Endothelial cell of umbilical vein (primary cell): Measurements from ENCODE around the gene JAKMIP1. TPM values are rescaled to one million over a fixed set of nuclear protein-coding genes. Genes with fewer than 3 reads are reported as not detected.

Experiments used
- BruUV-seq: library from RNA; stranded (reverse); fragments of 400-500 nt; replicated peaks from 2 replicates; lab custom pipeline; 2021; lab: Mats Ljungman, UMichigan
- CTCF ChIA-PET: fragments of 300-600, 350-600 bp; sonication (Branson Sonifier 250); formaldehyde crosslinking; loops from one replicate; lab custom pipeline; 2021; ENCODE audit warnings: antibody characterized with exemption, inconsistent platforms; lab: Charles Lee
- POLR2A ChIA-PET: fragments of 300-600, 350-600 bp; sonication (Branson Sonifier 250); formaldehyde crosslinking; loops from one replicate; lab custom pipeline; 2021; ENCODE audit warnings: antibody characterized with exemption, inconsistent platforms; lab: Charles Lee
- DNase-seq: peaks from one replicate; pipeline ENCODE4 v3.0.0-alpha.2; 2011; ENCODE audit warnings: low read depth, low spot score
- FAIRE-seq: peaks from 2 replicates; lab custom pipeline; 2011; peaks lifted over from hg19 to GRCh38; lab: Jason Lieb, UNC
- H2AFZ ChIP-seq: 2 replicates; pipeline ENCODE4 v1.6.0; 2012; ENCODE audit warnings: low read depth, low read length, control low read depth, inconsistent platforms
- H3K27ac ChIP-seq: 2 replicates; pipeline ENCODE4 v1.5.1; 2011; ENCODE audit warnings: low read depth, mild to moderate bottlenecking, control low read depth, low read length, moderate library complexity; ENCODE audit not compliant: insufficient read depth
- H3K27me3 ChIP-seq, 2 experiments: 2 replicates each; pipeline versions ENCODE4 v1.6.0 to v1.6.1; 2011; ENCODE audit warnings: low read length in 2 of 2, mixed read lengths in 1 of 2; ENCODE audit not compliant: control insufficient read depth in 2 of 2, insufficient read depth in 2 of 2
- H3K36me3 ChIP-seq, 2 experiments: 2 replicates in 1 of 2; 3 replicates in 1 of 2; pipeline ENCODE4 v1.5.1; 2011; ENCODE audit warnings: low read length in 2 of 2, mild to moderate bottlenecking in 1 of 2, moderate library complexity in 1 of 2; ENCODE audit not compliant: control insufficient read depth in 2 of 2, insufficient read depth in 2 of 2; ENCODE audit errors: extremely low read depth in 1 of 2
- H3K4me1 ChIP-seq: 3 replicates; pipeline ENCODE4 v1.5.1; 2011; ENCODE audit warnings: mild to moderate bottlenecking, low read length; ENCODE audit not compliant: control insufficient read depth, insufficient read depth; ENCODE audit errors: extremely low read depth
- H3K4me2 ChIP-seq: 2 replicates; pipeline ENCODE4 v1.6.1; 2011; ENCODE audit warnings: low read length, control low read depth, mixed read lengths; ENCODE audit not compliant: insufficient read depth
- H3K4me3 ChIP-seq, 3 experiments: fragments of 200-600 bp in 1 of 3; sonication (generic), shearing (Covaris generic) in 1 of 3; replicated peaks in 1 of 3; 2 replicates each; pipeline ENCODE4 v1.5.1; 2011 to 2016; ENCODE audit warnings: control low read depth in 3 of 3, low read length in 3 of 3, mild to moderate bottlenecking in 2 of 3, inconsistent platforms in 1 of 3, low read depth in 1 of 3, moderate library complexity in 1 of 3; ENCODE audit not compliant: insufficient read depth in 1 of 3
- H3K79me2 ChIP-seq: 2 replicates; pipeline ENCODE4 v1.6.0; 2012; ENCODE audit warnings: low read length, inconsistent platforms; ENCODE audit not compliant: control insufficient read depth, insufficient read depth
- H3K9ac ChIP-seq: replicated peaks from 2 replicates; pipeline ENCODE3; 2011; ENCODE audit warnings: low read length, control low read depth; ENCODE audit not compliant: insufficient read depth; ENCODE audit errors: extremely low read depth
- H3K9me1 ChIP-seq: replicated peaks from 3 replicates; pipeline ENCODE4 v1.6.0; 2011; ENCODE audit warnings: mild to moderate bottlenecking, low read length; ENCODE audit not compliant: control insufficient read depth, insufficient read depth; ENCODE audit errors: extremely low read depth
- H3K9me3 ChIP-seq: replicated peaks from 2 replicates; pipeline ENCODE4 v1.5.1; 2012; ENCODE audit warnings: low read length, inconsistent platforms; ENCODE audit not compliant: control insufficient read depth, insufficient read depth
- H4K20me1 ChIP-seq: replicated peaks from 2 replicates; pipeline ENCODE3; 2011; ENCODE audit warnings: mild to moderate bottlenecking, low read length; ENCODE audit not compliant: control insufficient read depth, insufficient read depth; ENCODE audit errors: extremely low read depth
- CTCF ChIP-seq, 2 donors: IDR thresholded peaks; 1 replicate in 1 of 2; 2 replicates in 1 of 2; pipeline ENCODE4 v1.5.1; 2011; ENCODE audit warnings: low read length in 2 of 2, mild to moderate bottlenecking in 2 of 2, moderate library complexity in 2 of 2, control low read depth in 1 of 2, inconsistent platforms in 1 of 2, low read depth in 1 of 2; ENCODE audit not compliant: insufficient read depth in 1 of 2; ENCODE audit errors: extremely low read depth in 1 of 2
- EZH2 ChIP-seq: IDR thresholded peaks from 2 replicates; pipeline ENCODE4 v1.6.1; 2012; ENCODE audit warnings: borderline replicate concordance, low read depth, mild to moderate bottlenecking, moderate library complexity, low read length, inconsistent platforms; ENCODE audit not compliant: severe bottlenecking
- FOS ChIP-seq: IDR thresholded peaks from 2 replicates; pipeline ENCODE4 v1.6.1; 2011; ENCODE audit warnings: mild to moderate bottlenecking, low read length, moderate library complexity, borderline replicate concordance; ENCODE audit not compliant: insufficient read depth
- GATA2 ChIP-seq: IDR thresholded peaks from 2 replicates; pipeline ENCODE4 v1.7.0; 2011; ENCODE audit warnings: low read depth, mild to moderate bottlenecking, moderate library complexity, mixed read lengths, low read length; ENCODE audit not compliant: insufficient read length, insufficient read depth
- JUN ChIP-seq: IDR thresholded peaks from 2 replicates; pipeline ENCODE4 v1.6.1; 2011; ENCODE audit warnings: borderline replicate concordance, low read depth; ENCODE audit not compliant: insufficient read length, insufficient read depth
- MAX ChIP-seq: IDR thresholded peaks from 2 replicates; pipeline ENCODE4 v1.6.1; 2011; ENCODE audit not compliant: insufficient read depth, insufficient read length
- MYC ChIP-seq: IDR thresholded peaks from one replicate; pipeline ENCODE4 v1.6.1; 2011; ENCODE audit warnings: mild to moderate bottlenecking, low read depth, low read length
- POLR2A ChIP-seq: IDR thresholded peaks from 2 replicates; pipeline ENCODE4 v1.6.1; 2012; ENCODE audit warnings: low read depth, mild to moderate bottlenecking, control low read depth, low read length
- POLR2AphosphoS5 ChIP-seq: IDR thresholded peaks from 2 replicates; pipeline ENCODE4 v1.6.1; 2012; ENCODE audit warnings: low read depth, mild to moderate bottlenecking, control low read depth, low read length, moderate library complexity; ENCODE audit not compliant: insufficient read depth
- dilution Hi-C: fragments of 300-500 bp; cut with MboI; formaldehyde crosslinking; loops from one replicate; pipeline ENCODE4 v1.15.0; 2019; ENCODE audit warnings: low sequenced_read_pairs; ENCODE audit not compliant: extremely low pct_ligation_motif_present
- intact Hi-C: fragments of 100-400 bp; cut with micrococcal nuclease; formaldehyde crosslinking; loops from one replicate; pipeline ENCODE4 v1.10.0; 2022
- polyA plus RNA-seq, 4 experiments: library from polyadenylated mRNA; depleted of rRNA in 3 of 4; stranded (reverse) in 3 of 4; unstranded in 1 of 4; fragments of >200 nt; gene quantifications; 2 replicates each; pipeline versions ENCODE4 v1.2.1 to v1.2.3, GENCODE V29; 2011 to 2012; ENCODE audit warnings: missing spikeins in 1 of 4
- total RNA-seq: library from RNA; stranded (reverse); gene quantifications from 2 replicates; pipeline ENCODE4 v1.2.3, GENCODE V29; 2021

Gene JAKMIP1
- total and polyA plus RNA-seq, 2 donors (not counting 3 experiments of a cell fraction or from before 2014, with no cell fraction given): not detected

- TF ChIP-seq JUN: no peak
- TF ChIP-seq CTCF (IDR thresholded peaks at IDR 0.05; ENCODE audit: extremely low read depth in 1 of 2, insufficient read depth in 1 of 2, low read depth in 1 of 2, low read length in 2 of 2): no peak
- TF ChIP-seq POLR2A: no peak
- no peak for TF ChIP-seq MYC
- TF ChIP-seq MAX: no peak
- TF ChIP-seq EZH2: no peak
- TF ChIP-seq POLR2AphosphoS5: no peak
- no peak for TF ChIP-seq FOS
- no peak for TF ChIP-seq GATA2
- Histone ChIP-seq H3K4me2 (no peak overlapping the region), H3K9me3 (no peaks in the 10 kb centered on the region), H3K79me2 (no peaks in the 10 kb centered on the region), H4K20me1 (no peaks in the 10 kb centered on the region), H3K9ac (no peak overlapping the region), H3K27ac (no peak overlapping the region), H2AFZ (no peak overlapping the region), H3K4me1 (no peaks in the 10 kb centered on the region), H3K27me3 (no peaks in the 10 kb centered on the region), H3K4me3 (no peak overlapping the region), H3K36me3 (no peaks in the 10 kb centered on the region), H3K9me1 (no peaks in the 10 kb centered on the region)
- intact Hi-C loops: no loop called here
- POLR2A ChIA-PET: no interaction called here
- BruUV-seq: no TSS peak
- DNase-seq (no peak), FAIRE-seq (no peak)
- CTCF ChIA-PET: no interaction called here
- dilution Hi-C loops: no loop called here
These were observed 104.5 kb downstream of the JAKMIP1 start for GRCh38 chr4:6095897-6096296.
